Colonic mucosa (tissue), 4 donors: Measurements from ENCODE around the gene OGG1. TPM values are rescaled to one million over a fixed set of nuclear protein-coding genes. Genes with fewer than 3 reads are reported as not detected.

ENCODE experiments used
- DNase-seq: peaks from one replicate; pipeline ENCODE4 v3.0.0-alpha.2; 2020
- H3K27ac ChIP-seq: fragments of 200-600 bp; one replicate; pipeline ENCODE4 v1.8.0; 2021
- H3K27me3 ChIP-seq: fragments of 200-600 bp; one replicate; pipeline ENCODE4 v1.8.0; 2021
- H3K36me3 ChIP-seq: fragments of 200-600 bp; one replicate; pipeline ENCODE4 v1.8.0; 2021
- H3K4me1 ChIP-seq: fragments of 200-600 bp; one replicate; pipeline ENCODE4 v1.8.0; 2021; ENCODE audit warnings: mild to moderate bottlenecking
- H3K4me3 ChIP-seq: fragments of 200-600 bp; one replicate; pipeline ENCODE4 v1.8.0; 2021
- H3K9ac ChIP-seq, 2 donors: one replicate each; pipeline ENCODE4 v1.7.0; 2013; ENCODE audit warnings: control low read depth in 2 of 2, low read depth in 2 of 2, low read length in 2 of 2
- H3K9me3 ChIP-seq: fragments of 200-600 bp; one replicate; pipeline ENCODE4 v1.8.0; 2021
- intact Hi-C: fragments of 100-400 bp; cut with DNase I; formaldehyde crosslinking; loops from one replicate; pipeline ENCODE4 v1.14.1; 2022
- total RNA-seq, 2 donors: library from RNA; stranded (reverse); fragmentation: NEBNext Ultra II Directional in 1 of 2; extraction: Animal tissue kit (Norgen Biotek cat#: 25700) in 1 of 2; gene quantifications; one replicate each; pipeline ENCODE4 v1.2.1, GENCODE V29; 2021
- TF ChIP-seq, protein P1 (sequence below): fragments of 200-600 bp; IDR thresholded peaks from one replicate; pipeline ENCODE4 v1.8.0; 2022; ENCODE audit warnings: antibody characterized with exemption, mild to moderate bottlenecking
- donor health status: healthy.
- donor health status: DM: no; HTN: no; CAD: no.
- donor health status: DM: no; HTN: no; CAD: no.

The OGG1 gene
- total RNA-seq, 2 donors from 2014 or later: 19.1 to 24.9 TPM

GRCh38 chr3:9800529-9800928, 50.8 kb downstream of the OGG1 start:
- Histone ChIP-seq H3K9ac (no peak overlapping the region), H3K27me3 (no peaks in the 10 kb centered on the region), H3K9me3 (no peaks in the 10 kb centered on the region), H3K4me1 (peaks cover 4% of the 10 kb centered on the region), H3K4me3 (no peak overlapping the region), H3K27ac (no peak overlapping the region), H3K36me3 (peaks cover 52% of the 10 kb centered on the region)
- TF ChIP-seq, protein P1, sequence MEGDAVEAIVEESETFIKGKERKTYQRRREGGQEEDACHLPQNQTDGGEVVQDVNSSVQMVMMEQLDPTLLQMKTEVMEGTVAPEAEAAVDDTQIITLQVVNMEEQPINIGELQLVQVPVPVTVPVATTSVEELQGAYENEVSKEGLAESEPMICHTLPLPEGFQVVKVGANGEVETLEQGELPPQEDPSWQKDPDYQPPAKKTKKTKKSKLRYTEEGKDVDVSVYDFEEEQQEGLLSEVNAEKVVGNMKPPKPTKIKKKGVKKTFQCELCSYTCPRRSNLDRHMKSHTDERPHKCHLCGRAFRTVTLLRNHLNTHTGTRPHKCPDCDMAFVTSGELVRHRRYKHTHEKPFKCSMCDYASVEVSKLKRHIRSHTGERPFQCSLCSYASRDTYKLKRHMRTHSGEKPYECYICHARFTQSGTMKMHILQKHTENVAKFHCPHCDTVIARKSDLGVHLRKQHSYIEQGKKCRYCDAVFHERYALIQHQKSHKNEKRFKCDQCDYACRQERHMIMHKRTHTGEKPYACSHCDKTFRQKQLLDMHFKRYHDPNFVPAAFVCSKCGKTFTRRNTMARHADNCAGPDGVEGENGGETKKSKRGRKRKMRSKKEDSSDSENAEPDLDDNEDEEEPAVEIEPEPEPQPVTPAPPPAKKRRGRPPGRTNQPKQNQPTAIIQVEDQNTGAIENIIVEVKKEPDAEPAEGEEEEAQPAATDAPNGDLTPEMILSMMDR: no peak
- intact Hi-C loops: no loop called here
- DNase-seq: no peak

DNA sequence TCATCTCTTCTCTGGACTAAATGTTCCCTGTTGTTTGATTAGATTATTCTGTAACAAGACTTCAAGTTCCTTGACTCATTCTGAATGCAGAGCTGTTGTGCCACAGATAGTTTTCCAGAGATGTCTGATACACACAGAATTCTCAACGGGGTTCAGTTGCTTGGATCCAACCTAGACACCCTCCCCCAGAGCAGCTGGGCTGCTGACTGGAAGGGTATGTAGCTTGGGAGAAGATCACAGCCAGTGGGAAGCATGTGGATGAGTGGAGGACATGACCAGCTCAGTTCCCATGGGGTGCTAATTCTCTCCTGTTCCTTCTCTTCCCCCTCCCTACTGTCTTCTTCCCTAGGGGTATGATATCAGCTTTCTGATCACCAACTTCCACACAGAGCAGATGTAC, 53.7 kb downstream of the OGG1 start:
- Histone ChIP-seq H3K27me3 (no peaks in the 10 kb centered on the region), H3K27ac (no peak overlapping the region), H3K9ac (no peak overlapping the region), H3K4me1 (no peaks in the 10 kb centered on the region), H3K36me3 (peaks cover 48% of the 10 kb centered on the region), H3K9me3 (no peaks in the 10 kb centered on the region), H3K4me3 (no peak overlapping the region)
- intact Hi-C loops: no loop called here
- no peak for DNase-seq
- TF ChIP-seq, protein P1: no peak

GRCh38 chr3:9804996-9805395, 55.2 kb downstream of the OGG1 start:
- Histone ChIP-seq H3K27me3 (no peaks in the 10 kb centered on the region), H3K27ac (no peak overlapping the region), H3K4me1 (peaks cover 7% of the 10 kb centered on the region), H3K36me3 (peaks cover 40% of the 10 kb centered on the region), H3K9me3 (no peaks in the 10 kb centered on the region), H3K4me3 (no peak overlapping the region), H3K9ac (no peak overlapping the region)
- intact Hi-C loops: no loop called here
- DNase-seq: no peak
- TF ChIP-seq, protein P1: no peak

GRCh38 chr3:9806137-9806536, 56.4 kb downstream of the OGG1 start:
- Histone ChIP-seq H3K4me1 (peaks cover 7% of the 10 kb centered on the region), H3K36me3 (peaks cover 28% of the 10 kb centered on the region), H3K27me3 (no peaks in the 10 kb centered on the region), H3K27ac (no peak overlapping the region), H3K9ac (no peak overlapping the region), H3K9me3 (no peaks in the 10 kb centered on the region), H3K4me3 (no peak overlapping the region)
- intact Hi-C loops: no loop called here
- DNase-seq: no peak
- TF ChIP-seq, protein P1: no peak

Other genes with a start within 250 kb of the OGG1 start
- gene LHFPL4, start 196.1 kb upstream of the OGG1 start, total RNA-seq: 1 to 10 TPM in 1 of 2 donors, under 1 TPM in 1; 0.05 to 1.2 TPM
- gene MTMR14, start 100.4 kb upstream of the OGG1 start, total RNA-seq: 10 to 100 TPM; 35.9 to 36.3 TPM
- gene CPNE9, start 46.1 kb upstream of the OGG1 start, total RNA-seq: not detected
- 10 to 100 TPM; 13.6 to 18.7 TPM for gene BRPF1, start 18.2 kb upstream of the OGG1 start, total RNA-seq
- 10 to 100 TPM in 1 of 2 donors, 1 to 10 TPM in 1; 7.8 to 16.5 TPM for gene CAMK1, start 20.0 kb downstream of the OGG1 start, total RNA-seq
- gene TADA3, start 42.5 kb downstream of the OGG1 start, total RNA-seq: 10 to 100 TPM; 60.1 to 66.4 TPM
- 100 to 1,000 TPM; 221 to 228 TPM for gene ARPC4, start 43.1 kb downstream of the OGG1 start, total RNA-seq
- gene TTLL3, start 60.3 kb downstream of the OGG1 start, total RNA-seq: 10 to 100 TPM; 25.0 to 28.7 TPM
- 10 to 100 TPM; 24.8 to 42.9 TPM for gene RPUSD3, start 94.1 kb downstream of the OGG1 start, total RNA-seq
- gene CIDEC, start 130.3 kb downstream of the OGG1 start, total RNA-seq: 1 to 10 TPM; 4.5 to 8.9 TPM
- gene JAGN1, start 140.7 kb downstream of the OGG1 start, total RNA-seq: 10 to 100 TPM; 43.7 to 51.2 TPM
- gene IL17RE, start 152.9 kb downstream of the OGG1 start, total RNA-seq: 10 to 100 TPM; 66.4 to 71.4 TPM
- 10 to 100 TPM; 21.2 to 26.8 TPM for gene IL17RC, start 167.1 kb downstream of the OGG1 start, total RNA-seq
- gene CRELD1, start 183.9 kb downstream of the OGG1 start, total RNA-seq: 10 to 100 TPM; 23.3 to 40.4 TPM
- gene PRRT3, start 202.5 kb downstream of the OGG1 start, total RNA-seq: 1 to 10 TPM in 1 of 2 donors, under 1 TPM in 1; 0.96 to 1.1 TPM
- 10 to 100 TPM; 80.2 to 85.9 TPM for gene EMC3, start 236.9 kb downstream of the OGG1 start, total RNA-seq